IMR-90 (cell line): Measurements from ENCODE around the gene PLCG1. TPM values are rescaled to one million over a fixed set of nuclear protein-coding genes. Genes with fewer than 3 reads are reported as not detected.
A peak's percentile ranks its signal among the peaks of the same experiment; 100 is the strongest.

Experiments used
- ATAC-seq: fragments of 200-7000 bp; cut with Tn5 transposase; 2 replicates; pipeline ENCODE4 v1.9.1; 2020; ENCODE audit warnings: low read depth, mild to moderate bottlenecking, moderate library complexity
- BruUV-seq: library from RNA; stranded (reverse); fragments of 400-500 nt; replicated peaks from 2 replicates; lab custom pipeline; 2021; lab: Mats Ljungman, UMichigan
- CTCF ChIA-PET: fragments of 300-600 bp; formaldehyde crosslinking; extraction: SDS; loops from one replicate; lab custom pipeline; 2021; ENCODE audit warnings: antibody characterized with exemption; lab: Yijun Ruan, JAX
- POLR2A ChIA-PET: fragments of 300-600 bp; sonication (Branson Sonifier 250); formaldehyde crosslinking; loops from one replicate; lab custom pipeline; 2022; ENCODE audit warnings: antibody characterized with exemption; ENCODE audit not compliant: unreplicated experiment; lab: Charles Lee
- DNase-seq: peaks from one replicate; pipeline ENCODE4 v3.0.0; 2013
- H2AFZ ChIP-seq: replicated peaks from 2 replicates; pipeline ENCODE3; 2013; ENCODE audit warnings: low read length, mild to moderate bottlenecking; ENCODE audit not compliant: poor library complexity
- H2AK5ac ChIP-seq: 2 replicates; pipeline ENCODE4 v1.6.1; 2013; ENCODE audit warnings: low read depth, low read length, inconsistent platforms
- H2AK9ac ChIP-seq: replicated peaks from 2 replicates; pipeline ENCODE3; 2013; ENCODE audit warnings: mild to moderate bottlenecking, low read depth, low read length, moderate library complexity; ENCODE audit not compliant: poor library complexity
- H2BK120ac ChIP-seq: 2 replicates; pipeline ENCODE4 v1.6.1; 2013; ENCODE audit warnings: low read depth, low read length, inconsistent platforms
- H2BK15ac ChIP-seq: 3 replicates; pipeline ENCODE4 v1.6.1; 2013; ENCODE audit warnings: low read depth, low read length, inconsistent platforms
- H2BK20ac ChIP-seq: 2 replicates; pipeline ENCODE4 v1.6.1; 2013; ENCODE audit warnings: low read depth, mild to moderate bottlenecking, inconsistent platforms, low read length, moderate library complexity
- H2BK5ac ChIP-seq: 2 replicates; pipeline ENCODE4 v1.6.1; 2013; ENCODE audit warnings: mild to moderate bottlenecking, low read depth, low read length, inconsistent platforms; ENCODE audit not compliant: poor library complexity, severe bottlenecking
- H3K14ac ChIP-seq: replicated peaks from 2 replicates; pipeline ENCODE4 v1.6.1; 2013; ENCODE audit warnings: low read depth, low read length, inconsistent platforms
- H3K18ac ChIP-seq: 2 replicates; pipeline ENCODE4 v1.6.1; 2013; ENCODE audit warnings: low read depth, low read length, control low read depth
- H3K23ac ChIP-seq: 2 replicates; pipeline ENCODE4 v1.6.1; 2013; ENCODE audit warnings: low read depth, low read length, inconsistent platforms
- H3K27ac ChIP-seq: 2 replicates; pipeline ENCODE4 v1.5.1; 2013; ENCODE audit warnings: mild to moderate bottlenecking, control low read depth, low read length; ENCODE audit not compliant: insufficient read depth
- H3K27me3 ChIP-seq: 2 replicates; pipeline ENCODE4 v1.6.1; 2013; ENCODE audit warnings: low read length; ENCODE audit not compliant: control insufficient read depth, insufficient read depth
- H3K36me3 ChIP-seq: 2 replicates; pipeline ENCODE4 v1.6.1; 2013; ENCODE audit warnings: low read length, mixed read lengths; ENCODE audit not compliant: control insufficient read depth, insufficient read depth
- H3K4ac ChIP-seq: 2 replicates; pipeline ENCODE4 v1.6.1; 2013; ENCODE audit warnings: low read depth, low read length, inconsistent platforms
- H3K4me1 ChIP-seq: 2 replicates; pipeline ENCODE4 v1.6.1; 2013; ENCODE audit warnings: low read length, mixed read lengths; ENCODE audit not compliant: control insufficient read depth, insufficient read depth
- H3K4me2 ChIP-seq: 2 replicates; pipeline ENCODE4 v1.6.1; 2013; ENCODE audit warnings: low read depth, mild to moderate bottlenecking, control low read depth, low read length, moderate library complexity
- H3K4me3 ChIP-seq: 2 replicates; pipeline ENCODE4 v1.5.1; 2013; ENCODE audit warnings: low read depth, mild to moderate bottlenecking, control low read depth, low read length, moderate library complexity; ENCODE audit not compliant: insufficient read depth
- H3K56ac ChIP-seq: 2 replicates; pipeline ENCODE4 v1.6.1; 2013; ENCODE audit warnings: low read length, inconsistent platforms; ENCODE audit not compliant: insufficient read depth; ENCODE audit errors: extremely low read depth
- H3K79me1 ChIP-seq, 2 experiments: 2 replicates each; pipeline ENCODE4 v1.6.1; 2013; ENCODE audit warnings: low read length in 2 of 2, inconsistent platforms in 1 of 2, low read depth in 1 of 2
- H3K9ac ChIP-seq: 2 replicates; pipeline ENCODE4 v1.6.1; 2013; ENCODE audit warnings: low read depth, low read length, control low read depth
- H3K9me1 ChIP-seq: 2 replicates; pipeline ENCODE4 v1.6.1; 2013; ENCODE audit warnings: low read length, inconsistent platforms; ENCODE audit not compliant: insufficient read depth
- H3K9me3 ChIP-seq: 2 replicates; pipeline ENCODE4 v1.6.1; 2013; ENCODE audit warnings: low read length; ENCODE audit not compliant: control insufficient read depth, insufficient read depth
- H4K20me1 ChIP-seq: 2 replicates; pipeline ENCODE4 v1.6.1; 2013; ENCODE audit warnings: low read length, inconsistent platforms; ENCODE audit not compliant: insufficient read depth
- H4K5ac ChIP-seq: 2 replicates; pipeline ENCODE4 v1.6.1; 2013; ENCODE audit warnings: mild to moderate bottlenecking, low read depth, low read length, control low read depth
- H4K8ac ChIP-seq, 2 experiments: 2 replicates each; pipeline ENCODE4 v1.6.1; 2013; ENCODE audit warnings: low read depth in 2 of 2, low read length in 2 of 2, control low read depth in 1 of 2, inconsistent platforms in 1 of 2
- H4K91ac ChIP-seq: 2 replicates; pipeline ENCODE4 v1.6.1; 2013; ENCODE audit warnings: low read depth, low read length, inconsistent platforms; ENCODE audit not compliant: insufficient read depth
- MAFK ChIP-seq: IDR thresholded peaks from 2 replicates; pipeline ENCODE4 v1.6.1; 2012; ENCODE audit warnings: low read depth, low read length, improper control_type of control experiment
- MXI1 ChIP-seq: IDR thresholded peaks from 2 replicates; pipeline ENCODE4 v1.6.1; 2012; ENCODE audit warnings: low read depth, mild to moderate bottlenecking, low read length, moderate library complexity, borderline replicate concordance
- POLR2A ChIP-seq: IDR thresholded peaks from 2 replicates; pipeline ENCODE4 v1.6.1; 2012; ENCODE audit warnings: mild to moderate bottlenecking, low read depth, low read length
- RAD21 ChIP-seq: IDR thresholded peaks from 2 replicates; pipeline ENCODE4 v1.6.1; 2012; ENCODE audit warnings: low read length, improper control_type of control experiment
- RCOR1 ChIP-seq: IDR thresholded peaks from 2 replicates; pipeline ENCODE4 v1.6.1; 2012; ENCODE audit warnings: mild to moderate bottlenecking, low read length, improper control_type of control experiment; ENCODE audit not compliant: insufficient replicate concordance
- SMC3 ChIP-seq: fragments of 150-350 bp; IDR thresholded peaks from 2 replicates; pipeline ENCODE4 v1.6.1; 2016; ENCODE audit warnings: low read depth, mild to moderate bottlenecking, antibody characterized with exemption, low read length, moderate library complexity
- WGBS, 2 experiments: methylation state at CpG; one replicate each; pipeline versions ENCODE4 v1.1.5 to v1.1.7; 2013; ENCODE audit warnings: missing lambda C conversion rate in 2 of 2; ENCODE audit not compliant: insufficient read length in 1 of 2; ENCODE audit errors: extremely low coverage in 2 of 2; 5-methylcytosine and 5-hydroxymethylcytosine counted together
- dilution Hi-C: fragments of 300-500 bp; cut with HindIII; formaldehyde crosslinking; loops from one replicate; pipeline ENCODE4 v1.14.3; 2018; ENCODE audit warnings: low sequenced_read_pairs; ENCODE audit not compliant: unreplicated experiment
- in situ Hi-C: fragments of 300-500 bp; cut with MboI; formaldehyde crosslinking; loops from 3 replicates; pipeline ENCODE4 v1.14.3; 2019; ENCODE audit warnings: low sequenced_read_pairs, inconsistent platforms, mixed read lengths
- intact Hi-C: fragments of 100-400 bp; cut with micrococcal nuclease; formaldehyde crosslinking; loops from 2 replicates; pipeline ENCODE4 v1.10.0; 2022
- polyA plus RNA-seq, 3 experiments: library from polyadenylated mRNA; depleted of rRNA; stranded (reverse); fragments of >200 nt; gene quantifications; 2 replicates each; pipeline ENCODE4 v1.2.3, GENCODE V29; 2012; ENCODE audit warnings: low replicate concordance in 1 of 3
- total RNA-seq: library from RNA; depleted of rRNA; stranded (reverse); fragments of >200 nt; gene quantifications from 2 replicates; pipeline ENCODE4 v1.2.3, GENCODE V29; 2012
- TF ChIP-seq, protein P1 (sequence below): conservative IDR thresholded peaks from 2 replicates; pipeline ENCODE4 v1.5.1; 2012; ENCODE audit warnings: mild to moderate bottlenecking, low read depth, low read length, improper control_type of control experiment

The PLCG1 gene
- total and polyA plus RNA-seq, 2 of the 4 experiments (the other 2 are of a cell fraction) = 59.1 to 69.1 TPM

GRCh38 chr20:41134362-41135186 lies 2.8 kb upstream of the PLCG1 start (continued):
- TF ChIP-seq MXI1 (no peak), MAFK (no peak)

GRCh38 chr20:41135187-41135887 lies 2.0 kb upstream of the PLCG1 start:
- intact Hi-C loops = loop anchor here (1.0 to 5.0 kb wide), 3 partner anchors 192 to 557 kb away; partner anchors contain the start of gene LPIN3

More at GRCh38 chr20:41135187-41135887, 2.0 kb upstream of the PLCG1 start:
- Histone ChIP-seq H4K20me1 (peaks cover 20% of the 10 kb centered on the region), H4K5ac (no peak overlapping the region), H3K27ac (no peak overlapping the region), H2AK9ac (peak overlapping the region; percentile 21), H3K4me3 (no peak overlapping the region), H3K14ac (no peak overlapping the region), H3K56ac (no peak overlapping the region), H2BK5ac (no peak overlapping the region), H3K4ac (no peak overlapping the region), H3K27me3 (no peaks in the 10 kb centered on the region), H2AK5ac (peak overlapping the region; percentile 49; the same call in 1 of the 2 replicates), H2BK20ac (no peak overlapping the region), H3K36me3 (no peaks in the 10 kb centered on the region; the same call in 1 of the 2 replicates), H3K9me3 (no peaks in the 10 kb centered on the region), H4K91ac (no peak overlapping the region), H3K18ac (no peak overlapping the region), H3K4me1 (peaks cover 10% of the 10 kb centered on the region), H4K8ac (no peak overlapping the region; a peak in 1 of 4 replicates), H3K79me1 (peaks cover 3 to 26% of the 10 kb centered on the region in 2 experiments; a peak in 3 of 4 replicates), H2AFZ (peak overlapping the region; percentile 40), H2BK120ac (no peak overlapping the region), H2BK15ac (no peak overlapping the region), H3K9ac (no peak overlapping the region), H3K23ac (no peak overlapping the region), H3K4me2 (no peak overlapping the region), H3K9me1 (peaks cover 17% of the 10 kb centered on the region)
- in situ Hi-C loops = no loop called here
- 65% methylated on average over 6 of the region's 13 CpGs; no CpG with 5 or more reads in 1 of the 2 experiments for WGBS, 2 experiments
- DNase-seq (peak; percentile 14), ATAC-seq (no peak)
- TF ChIP-seq SMC3 = peak; percentile 34; the same call in 1 of the 2 replicates
- TF ChIP-seq RAD21 = peak; percentile 55
- 0 out of 2 replicates have a peak, but pooled peaks have one; percentile 22 for TF ChIP-seq POLR2A
- TF ChIP-seq RCOR1 = no peak
- no peak for TF ChIP-seq MAFK
- TF ChIP-seq, protein P1, sequence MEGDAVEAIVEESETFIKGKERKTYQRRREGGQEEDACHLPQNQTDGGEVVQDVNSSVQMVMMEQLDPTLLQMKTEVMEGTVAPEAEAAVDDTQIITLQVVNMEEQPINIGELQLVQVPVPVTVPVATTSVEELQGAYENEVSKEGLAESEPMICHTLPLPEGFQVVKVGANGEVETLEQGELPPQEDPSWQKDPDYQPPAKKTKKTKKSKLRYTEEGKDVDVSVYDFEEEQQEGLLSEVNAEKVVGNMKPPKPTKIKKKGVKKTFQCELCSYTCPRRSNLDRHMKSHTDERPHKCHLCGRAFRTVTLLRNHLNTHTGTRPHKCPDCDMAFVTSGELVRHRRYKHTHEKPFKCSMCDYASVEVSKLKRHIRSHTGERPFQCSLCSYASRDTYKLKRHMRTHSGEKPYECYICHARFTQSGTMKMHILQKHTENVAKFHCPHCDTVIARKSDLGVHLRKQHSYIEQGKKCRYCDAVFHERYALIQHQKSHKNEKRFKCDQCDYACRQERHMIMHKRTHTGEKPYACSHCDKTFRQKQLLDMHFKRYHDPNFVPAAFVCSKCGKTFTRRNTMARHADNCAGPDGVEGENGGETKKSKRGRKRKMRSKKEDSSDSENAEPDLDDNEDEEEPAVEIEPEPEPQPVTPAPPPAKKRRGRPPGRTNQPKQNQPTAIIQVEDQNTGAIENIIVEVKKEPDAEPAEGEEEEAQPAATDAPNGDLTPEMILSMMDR = peak; percentile 58
- dilution Hi-C loops = no loop called here
- ChIA-PET CTCF (interaction anchor here (0.6 to 2.0 kb wide), 6 partner anchors 9 to 276 kb away, joined by 3 to 9 read pairs (median 3); partner anchors contain the start of gene LPIN3), POLR2A (no interaction called here)
- BruUV-seq = no TSS peak
